GM21447 (cell line): ENCODE data around the gene CHST12.
A peak's percentile ranks its signal among the peaks of the same experiment; 100 is the strongest.
"Not testable (repeated sequence)": the region's sequence is repeated elsewhere in the genome, so short reads cannot be mapped to it uniquely, and the experiment has no call there.

ENCODE experiments used
- ATAC-seq: cut with Tn5 transposase; IDR thresholded peaks from one replicate; pipeline ENCODE4 v1.9.1; 2021; ENCODE audit not compliant: unreplicated experiment

The CHST12 gene

DNA sequence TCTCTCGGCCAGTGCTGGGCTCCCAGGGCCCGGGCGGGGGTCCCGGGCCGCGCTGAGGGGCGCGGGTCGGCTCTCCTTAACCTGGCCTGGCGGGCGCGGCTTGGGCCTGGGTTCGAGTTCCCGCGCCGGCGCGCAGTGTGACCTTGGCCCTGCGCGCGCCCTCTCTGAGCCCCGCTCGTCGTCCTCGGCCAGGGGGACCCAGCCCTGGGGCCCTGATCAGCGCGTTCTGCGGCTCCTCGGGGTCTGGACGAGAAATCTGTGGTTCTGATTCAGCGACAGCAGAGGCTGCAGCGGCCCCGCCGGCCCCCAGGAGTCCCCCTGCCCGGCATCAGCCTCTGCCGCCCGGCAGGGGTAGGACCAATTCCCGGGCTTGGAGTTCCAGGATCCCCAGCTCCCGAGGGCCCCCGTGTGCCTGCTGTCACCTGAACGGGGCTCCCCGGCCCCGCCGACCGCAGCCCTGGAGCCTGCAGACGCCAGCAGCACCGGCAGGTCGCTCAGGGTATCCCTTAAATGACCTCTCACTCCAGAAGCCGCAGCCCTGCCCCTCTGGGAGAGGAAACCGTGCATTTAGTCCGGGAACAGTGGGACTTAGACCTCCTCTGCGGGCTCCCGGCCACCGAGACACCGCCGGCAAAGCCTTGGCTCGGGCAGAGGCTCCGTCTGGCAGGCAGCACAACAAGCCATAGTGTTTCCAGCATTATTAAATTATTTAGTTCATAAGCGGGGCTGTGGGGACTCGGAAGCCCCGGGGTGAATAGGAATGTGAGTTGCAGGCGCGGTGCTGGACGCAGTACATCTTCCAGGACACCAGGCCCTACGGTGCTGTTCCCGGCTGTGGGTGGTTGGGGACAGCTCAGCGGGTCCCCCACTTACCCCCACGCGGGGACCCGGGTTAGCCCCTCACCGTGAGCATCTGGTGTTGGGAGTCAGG lies 572 bp downstream of the CHST12 start:
- ATAC-seq: no peak

DNA sequence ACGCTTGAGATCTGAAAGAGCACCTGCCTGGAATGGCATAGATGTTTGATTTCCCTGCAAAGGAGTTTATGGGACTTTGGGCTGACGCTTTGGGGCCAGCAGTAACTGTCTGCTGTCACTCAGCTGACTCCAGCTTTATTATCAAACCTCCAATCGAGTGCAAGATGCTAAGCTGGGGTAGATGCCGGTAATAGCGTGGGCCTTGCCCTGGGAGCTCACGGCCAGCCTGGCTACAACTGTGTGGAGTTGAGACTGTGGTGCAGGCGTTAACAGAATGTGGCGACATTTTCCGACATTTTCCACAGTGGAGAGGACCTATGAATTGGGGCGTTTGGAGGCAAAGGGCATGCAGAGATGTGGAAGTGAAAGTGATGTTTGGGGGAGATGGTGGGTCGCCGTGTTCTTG lies 1.3 kb downstream of the CHST12 start:
- ATAC-seq: no peak

DNA sequence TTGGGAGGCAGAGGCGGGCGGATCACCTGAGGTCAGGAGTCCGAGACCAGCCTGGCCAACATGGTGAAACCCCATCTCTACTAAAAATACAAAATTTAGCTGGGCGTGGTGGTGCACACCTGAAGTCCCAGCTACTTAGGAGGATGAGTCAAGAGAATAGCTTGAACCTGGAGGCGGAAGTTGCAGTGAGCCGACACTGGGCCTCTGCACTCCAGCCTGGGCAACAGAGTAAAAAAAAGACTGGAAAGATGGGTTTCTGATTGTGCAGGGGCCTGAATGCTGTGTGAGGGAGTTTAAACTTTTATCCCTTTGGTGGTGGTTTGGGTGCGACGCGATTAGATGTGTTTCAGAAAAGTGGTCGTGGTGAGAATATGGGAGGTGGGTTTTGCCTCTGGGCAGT lies 1.8 kb downstream of the CHST12 start:
- no peak for ATAC-seq

DNA sequence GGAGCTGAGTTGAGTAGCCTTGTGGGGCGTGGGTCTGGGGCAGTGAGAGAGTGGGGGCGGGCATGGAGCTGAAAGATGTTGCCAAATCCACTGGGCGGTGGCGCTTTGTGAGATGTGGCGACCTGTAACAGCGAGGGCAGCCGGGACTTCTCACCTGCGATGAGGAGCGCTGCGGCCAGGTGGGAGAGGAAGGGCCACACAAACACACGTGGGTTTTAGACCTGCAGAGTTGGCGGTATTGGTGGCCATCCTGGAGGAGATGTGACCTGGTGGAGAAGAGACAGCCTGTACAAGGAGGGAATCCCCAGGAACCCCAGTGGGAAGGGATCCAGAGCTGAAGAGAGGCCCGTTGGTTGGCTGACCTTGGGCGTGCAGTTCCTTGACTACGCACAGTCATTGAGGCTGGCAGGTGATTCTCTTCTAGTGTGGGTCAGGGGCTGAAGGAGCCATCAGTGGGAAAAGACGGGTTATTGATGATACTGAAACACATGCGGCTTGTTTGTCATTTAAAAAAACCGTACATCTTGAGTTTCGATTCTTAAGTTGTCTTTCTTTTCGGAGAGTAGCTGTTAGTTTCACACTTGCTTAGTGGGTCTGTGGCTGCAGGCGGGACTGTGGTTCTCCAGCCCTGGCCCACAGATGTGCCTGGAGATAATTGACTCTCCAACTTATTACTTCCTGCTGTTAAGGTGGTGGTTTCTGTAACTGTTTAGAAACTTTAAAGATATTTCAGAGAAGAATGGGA lies 2.4 kb downstream of the CHST12 start:
- ATAC-seq: peak; percentile 44

DNA sequence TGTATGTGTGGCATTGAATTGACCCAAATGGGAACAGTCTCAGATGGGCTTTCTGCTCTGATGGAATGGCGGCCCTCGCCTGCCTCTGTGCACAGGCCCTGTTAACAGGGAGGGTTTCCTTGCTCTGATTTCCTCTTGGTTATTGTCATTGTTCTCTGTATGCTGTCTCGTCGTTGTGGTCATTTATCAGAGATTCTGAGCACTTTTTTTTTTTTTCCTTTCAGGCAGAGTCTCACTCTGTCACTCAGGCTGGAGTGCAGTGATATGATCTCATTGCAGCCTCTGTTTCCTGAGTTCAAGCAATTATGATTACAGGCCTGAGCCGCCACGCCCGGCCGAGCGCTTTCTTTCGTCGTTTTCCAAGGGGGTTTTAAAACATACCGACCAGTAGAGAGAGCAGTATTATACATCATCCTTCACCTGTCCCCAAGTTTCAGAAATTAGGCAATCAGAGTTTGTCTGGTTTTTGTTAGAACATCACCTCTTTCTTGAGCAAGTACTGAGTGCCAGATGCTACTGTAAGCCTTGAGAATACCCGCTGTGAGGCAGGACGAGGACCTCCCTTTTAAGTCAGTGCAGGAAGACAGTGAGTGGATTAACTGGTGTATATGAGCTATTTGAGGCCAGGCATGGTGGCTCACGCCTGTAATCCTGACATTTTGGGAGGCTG lies 6.5 kb downstream of the CHST12 start:
- ATAC-seq: no peak

DNA sequence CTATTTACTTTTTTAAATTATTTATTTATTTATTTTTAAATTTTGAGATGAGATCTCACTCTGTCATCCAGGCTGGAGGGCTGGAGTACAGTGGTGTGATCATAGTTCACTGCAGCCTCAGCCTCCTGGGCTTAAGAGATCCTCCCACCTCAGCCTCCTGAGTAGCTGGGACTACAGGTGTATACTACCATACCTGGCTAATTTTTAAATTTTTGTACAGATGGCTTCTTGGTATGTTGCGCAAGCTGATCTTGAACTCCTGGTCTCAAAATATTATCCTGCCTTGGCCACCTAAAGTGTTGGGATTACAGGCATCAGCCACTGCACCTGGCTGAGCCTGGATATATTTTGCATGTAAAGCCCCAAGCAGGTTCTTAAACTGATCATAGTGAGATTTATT lies 7.6 kb downstream of the CHST12 start:
- ATAC-seq: no peak

DNA sequence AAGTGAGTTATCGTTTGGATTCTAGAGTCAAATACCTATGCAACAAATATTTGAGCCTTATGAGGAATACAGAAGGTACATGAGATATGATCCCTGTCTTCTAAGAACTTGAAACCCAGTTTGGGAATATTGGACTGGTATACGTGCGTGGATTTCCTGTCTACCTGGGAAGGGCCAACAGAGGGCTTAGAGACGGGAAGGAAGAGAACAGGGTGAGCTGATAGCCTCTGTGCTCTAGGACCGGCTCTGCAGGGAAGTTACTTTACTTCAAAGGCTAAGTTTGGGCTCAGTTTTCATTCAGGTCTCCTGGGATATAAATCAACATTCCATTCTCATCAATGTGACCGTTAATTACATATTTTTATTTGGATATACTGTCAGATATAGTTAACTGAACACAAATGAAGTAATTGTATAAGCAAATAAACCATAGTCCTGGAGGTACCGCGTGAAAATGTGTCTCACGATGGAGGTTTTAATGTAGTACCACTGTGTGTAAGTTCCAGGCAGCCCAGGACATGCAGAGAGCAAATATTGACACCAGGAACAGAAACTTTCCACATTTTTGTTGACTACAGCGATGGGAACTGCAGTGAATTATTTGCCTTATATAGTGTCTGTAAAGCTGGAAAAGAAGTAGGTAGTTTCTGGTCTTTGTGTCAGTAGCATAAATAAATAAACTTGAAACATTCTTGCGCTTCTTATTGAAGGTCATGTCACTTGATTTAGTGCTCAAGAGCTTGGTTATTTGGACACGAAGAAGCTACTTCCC lies 8.6 kb downstream of the CHST12 start:
- no peak for ATAC-seq

DNA sequence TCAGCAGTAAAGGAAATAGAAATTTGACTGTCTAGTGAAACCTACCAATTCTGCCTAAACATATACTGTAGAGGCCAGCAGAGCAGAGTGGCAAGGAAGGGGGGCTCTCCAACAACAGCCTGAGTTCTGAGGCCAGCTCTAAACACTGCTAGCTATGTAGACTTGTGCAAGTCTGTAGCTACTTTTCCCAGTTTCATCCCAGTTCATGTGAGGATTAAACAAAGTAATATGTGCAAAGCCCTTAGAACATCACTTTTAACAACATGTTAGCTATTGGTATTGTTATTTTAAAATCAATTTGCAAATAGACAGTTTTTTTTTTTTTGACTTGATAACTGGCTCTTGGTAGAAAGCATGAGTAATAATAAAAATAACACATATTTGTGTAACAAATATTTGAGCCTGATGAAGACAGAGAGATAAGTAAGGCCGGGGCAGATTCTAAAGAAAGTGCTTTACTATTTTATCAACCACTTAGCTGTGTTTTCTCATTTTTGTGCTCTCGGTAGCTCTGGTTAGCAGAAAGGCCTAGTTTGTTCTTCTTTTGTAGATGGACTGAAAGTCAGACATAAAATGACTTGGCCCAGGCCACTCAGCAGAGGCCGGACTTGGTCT lies 9.3 kb downstream of the CHST12 start:
- no peak for ATAC-seq

DNA sequence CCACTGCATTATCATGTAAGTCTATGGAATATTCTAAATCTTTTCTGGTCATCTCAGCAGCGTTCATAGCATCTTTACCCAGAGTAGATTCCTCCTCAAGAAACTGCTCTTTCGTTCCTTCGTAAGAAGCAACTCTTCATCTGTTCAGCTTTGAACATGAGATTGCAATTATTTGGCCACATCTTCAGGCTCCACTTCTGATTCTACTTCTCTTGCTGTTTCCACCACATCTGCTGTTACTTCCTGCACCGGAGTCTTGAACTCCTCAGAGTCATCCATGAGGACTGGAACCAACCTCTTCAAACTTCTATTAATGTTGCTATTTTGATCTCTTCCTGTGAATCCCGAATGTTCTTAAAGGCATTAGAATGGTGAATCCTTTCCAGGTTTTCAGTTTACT lies 12.7 kb downstream of the CHST12 start:
- no peak for ATAC-seq

DNA sequence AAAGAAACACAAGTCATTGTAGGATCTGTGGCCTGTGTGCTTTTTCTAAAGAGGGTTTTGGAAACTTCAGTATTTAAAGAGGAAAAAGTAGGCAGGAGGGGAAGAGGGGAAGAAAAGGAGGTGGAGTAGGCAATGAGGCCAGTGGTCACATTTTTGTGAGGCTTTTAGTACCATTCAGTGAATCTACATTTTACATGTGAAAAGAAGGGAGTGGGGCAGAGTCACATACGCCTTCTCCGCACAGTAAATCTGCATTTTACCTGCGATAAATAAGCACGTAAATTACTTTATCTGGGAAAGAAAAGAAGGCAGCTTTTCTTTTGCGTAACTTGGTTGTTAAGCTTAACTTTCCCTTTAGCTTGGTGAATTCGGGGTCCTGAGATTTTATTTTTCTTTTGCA lies 13.2 kb downstream of the CHST12 start:
- ATAC-seq: no peak

DNA sequence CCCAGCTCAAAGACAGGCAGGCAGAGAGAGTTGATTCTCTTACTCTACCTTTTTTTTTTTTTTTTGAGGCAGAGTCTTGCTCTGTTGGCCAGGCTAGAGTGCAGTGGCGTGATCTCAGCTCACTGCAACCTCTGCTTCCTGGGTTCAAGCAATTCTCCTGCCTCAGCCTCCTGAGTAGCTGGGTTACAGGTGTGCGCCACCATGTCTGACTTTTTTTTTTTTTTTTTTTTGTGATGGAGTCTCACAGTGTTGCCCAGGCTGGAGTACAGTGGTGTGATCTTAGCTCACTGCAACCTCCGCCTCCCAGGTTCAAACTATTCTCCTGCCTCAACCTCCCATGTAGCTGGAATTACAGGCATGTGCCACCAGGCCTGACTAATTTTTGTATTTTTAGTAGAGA lies 13.8 kb downstream of the CHST12 start:
- not testable (repeated sequence) for ATAC-seq

DNA sequence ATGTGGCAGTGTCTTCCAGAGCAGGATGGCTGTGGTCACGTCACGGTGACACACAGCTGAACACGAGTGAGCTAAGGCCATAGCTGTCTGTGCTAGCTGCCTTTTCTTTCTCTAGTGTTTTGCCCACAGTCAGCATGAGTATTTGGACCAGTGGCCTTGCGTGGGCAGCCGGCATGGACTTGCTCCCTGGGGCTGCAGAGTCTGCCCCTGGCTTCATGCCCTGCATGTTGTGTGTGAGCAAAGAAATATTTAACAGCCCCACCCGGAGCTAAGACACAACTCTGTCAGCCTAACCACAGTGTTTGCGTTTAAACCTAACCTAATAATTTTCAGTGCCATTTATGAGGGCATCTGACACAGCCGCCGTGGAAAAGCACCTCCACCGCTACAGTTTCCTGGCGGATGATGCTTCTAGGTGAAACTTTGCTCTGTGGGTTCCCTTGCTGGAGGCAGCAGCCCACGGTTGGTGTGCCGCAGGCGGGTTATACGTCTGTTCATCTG lies 14.6 kb downstream of the CHST12 start:
- ATAC-seq: no peak

DNA sequence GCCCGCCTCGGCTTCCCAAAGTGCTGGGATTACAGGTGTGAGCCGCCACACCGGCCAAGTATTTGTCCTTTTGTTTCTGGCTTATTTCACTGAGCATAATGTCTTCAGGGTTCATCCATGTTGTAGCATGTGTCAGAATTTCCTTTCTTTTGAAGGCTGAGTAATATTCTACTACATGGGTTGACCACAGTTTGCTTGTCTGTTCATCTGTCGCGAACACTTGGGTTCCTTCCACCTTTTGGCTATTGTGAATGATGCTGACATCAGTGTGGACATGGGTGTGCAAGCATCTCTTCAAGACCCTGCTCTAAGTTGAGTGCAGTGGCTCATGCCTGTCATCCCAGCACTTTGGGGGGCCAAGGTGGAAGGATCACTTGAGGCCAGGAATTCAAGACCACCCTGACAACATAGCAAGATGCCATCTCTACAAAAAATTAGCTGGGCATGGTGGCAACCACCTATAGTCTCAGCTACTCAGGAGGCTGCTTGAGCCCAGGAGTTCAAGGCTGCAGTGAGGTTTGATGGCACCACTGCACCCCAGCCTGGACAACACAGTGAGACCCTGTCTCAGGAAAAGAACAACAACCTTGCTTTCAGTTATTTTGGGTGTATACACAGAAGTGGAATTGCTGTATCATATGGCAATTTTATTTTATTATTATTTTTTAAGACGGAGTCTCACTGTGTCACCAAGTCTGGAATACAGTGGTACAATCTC lies 17.0 kb downstream of the CHST12 start:
- ATAC-seq: no peak

DNA sequence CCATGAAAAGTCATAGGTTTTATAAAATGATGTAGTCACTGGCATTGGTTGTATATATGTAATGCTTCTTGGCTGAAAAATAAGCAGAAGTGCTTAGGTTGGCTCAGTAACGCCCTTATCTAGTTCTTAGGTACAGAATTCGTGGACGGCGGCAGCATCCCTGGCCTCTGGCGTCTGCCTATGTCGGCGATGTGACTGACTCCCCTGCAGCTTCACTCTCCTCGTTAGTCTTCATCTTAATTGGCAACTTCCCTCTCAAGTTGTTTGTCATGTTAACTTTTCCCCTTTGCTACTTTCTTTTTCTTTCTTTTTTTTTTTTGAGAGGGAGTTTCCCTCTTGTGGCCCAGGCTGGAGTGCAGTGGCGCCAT lies 18.5 kb downstream of the CHST12 start:
- no peak for ATAC-seq

DNA sequence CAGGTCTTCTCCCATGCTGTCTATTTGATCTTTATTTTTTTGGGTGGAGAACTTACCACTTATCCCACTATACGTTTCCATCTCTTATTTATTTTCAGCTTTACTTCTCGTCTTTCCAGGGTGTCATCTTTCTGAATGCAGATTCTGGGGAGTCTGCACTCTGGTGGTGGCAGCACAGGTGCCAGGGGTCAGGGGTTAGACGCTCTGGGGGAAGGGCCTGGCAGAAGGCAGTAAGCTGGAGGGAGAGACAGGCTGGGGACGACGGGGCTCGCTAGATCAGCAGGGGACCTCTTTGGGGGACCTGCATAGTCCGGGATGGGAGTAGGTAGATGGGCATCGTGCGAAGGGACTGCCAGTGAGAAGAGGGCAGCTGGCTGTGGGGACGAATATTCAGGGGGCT lies 22.3 kb downstream of the CHST12 start:
- ATAC-seq: no peak

DNA sequence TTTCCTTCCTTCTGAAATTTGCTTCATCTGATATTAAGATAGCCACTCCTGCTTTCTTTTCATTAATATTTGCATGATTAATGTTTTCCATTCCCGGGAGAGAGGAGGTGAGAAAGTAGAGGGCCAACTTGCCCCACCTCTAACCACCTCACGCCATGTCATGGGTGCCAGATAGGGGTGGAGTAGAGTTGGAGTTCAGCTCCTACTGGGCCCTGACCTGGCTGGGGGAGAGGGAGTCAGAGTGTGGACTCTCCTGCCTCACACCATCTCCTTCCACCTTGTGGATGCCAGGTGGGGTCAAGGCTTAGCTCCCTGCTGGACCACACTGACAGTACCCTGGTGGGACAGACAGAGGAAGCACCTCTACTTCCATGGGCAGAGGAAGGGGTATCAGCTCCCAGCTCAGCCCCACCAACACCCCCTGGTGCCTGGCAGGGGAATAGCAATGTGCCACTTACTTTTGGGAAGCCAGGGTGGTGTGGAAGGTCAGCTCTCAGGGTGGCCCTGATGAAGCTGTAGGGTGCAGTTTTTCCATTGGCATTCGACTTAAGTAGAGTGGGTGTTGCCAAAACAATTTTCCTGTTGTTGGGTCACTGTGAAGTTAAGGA lies 28.0 kb downstream of the CHST12 start:
- ATAC-seq: no peak

DNA sequence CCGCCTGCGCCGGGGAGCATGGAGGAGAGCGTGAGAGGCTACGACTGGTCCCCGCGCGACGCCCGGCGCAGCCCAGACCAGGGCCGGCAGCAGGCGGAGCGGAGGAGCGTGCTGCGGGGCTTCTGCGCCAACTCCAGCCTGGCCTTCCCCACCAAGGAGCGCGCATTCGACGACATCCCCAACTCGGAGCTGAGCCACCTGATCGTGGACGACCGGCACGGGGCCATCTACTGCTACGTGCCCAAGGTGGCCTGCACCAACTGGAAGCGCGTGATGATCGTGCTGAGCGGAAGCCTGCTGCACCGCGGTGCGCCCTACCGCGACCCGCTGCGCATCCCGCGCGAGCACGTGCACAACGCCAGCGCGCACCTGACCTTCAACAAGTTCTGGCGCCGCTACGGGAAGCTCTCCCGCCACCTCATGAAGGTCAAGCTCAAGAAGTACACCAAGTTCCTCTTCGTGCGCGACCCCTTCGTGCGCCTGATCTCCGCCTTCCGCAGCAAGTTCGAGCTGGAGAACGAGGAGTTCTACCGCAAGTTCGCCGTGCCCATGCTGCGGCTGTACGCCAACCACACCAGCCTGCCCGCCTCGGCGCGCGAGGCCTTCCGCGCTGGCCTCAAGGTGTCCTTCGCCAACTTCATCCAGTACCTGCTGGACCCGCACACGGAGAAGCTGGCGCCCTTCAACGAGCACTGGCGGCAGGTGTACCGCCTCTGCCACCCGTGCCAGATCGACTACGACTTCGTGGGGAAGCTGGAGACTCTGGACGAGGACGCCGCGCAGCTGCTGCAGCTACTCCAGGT lies 29.7 kb downstream of the CHST12 start:
- no peak for ATAC-seq

DNA sequence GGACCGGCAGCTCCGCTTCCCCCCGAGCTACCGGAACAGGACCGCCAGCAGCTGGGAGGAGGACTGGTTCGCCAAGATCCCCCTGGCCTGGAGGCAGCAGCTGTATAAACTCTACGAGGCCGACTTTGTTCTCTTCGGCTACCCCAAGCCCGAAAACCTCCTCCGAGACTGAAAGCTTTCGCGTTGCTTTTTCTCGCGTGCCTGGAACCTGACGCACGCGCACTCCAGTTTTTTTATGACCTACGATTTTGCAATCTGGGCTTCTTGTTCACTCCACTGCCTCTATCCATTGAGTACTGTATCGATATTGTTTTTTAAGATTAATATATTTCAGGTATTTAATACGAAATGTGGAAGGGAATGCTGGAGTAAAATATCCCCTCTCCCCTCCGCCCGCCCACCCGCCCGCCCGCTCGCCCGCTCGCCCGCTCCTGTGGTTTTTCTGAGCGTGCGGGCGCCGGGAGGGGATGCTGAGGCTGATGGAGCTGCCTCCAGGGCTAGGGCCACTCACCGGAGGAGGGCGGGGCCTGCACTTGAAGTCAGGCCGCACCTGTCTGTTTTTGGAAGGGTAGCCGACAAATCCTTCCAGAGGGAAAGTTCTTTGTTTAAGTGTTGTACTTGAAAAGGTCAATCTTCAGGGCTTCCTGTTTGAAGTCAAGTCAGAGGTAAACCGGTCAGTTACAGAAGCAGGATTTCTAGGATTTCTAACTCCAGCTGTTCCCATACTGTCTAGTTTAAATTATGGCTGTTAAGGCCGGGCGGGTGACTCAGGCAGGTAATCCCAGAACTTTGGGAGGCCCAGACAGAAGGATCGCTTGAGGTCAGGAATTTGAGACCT lies 30.5 kb downstream of the CHST12 start:
- no peak for ATAC-seq
